ENCODE data around the gene PIPOX. TPM values are rescaled to one million over a fixed set of nuclear protein-coding genes. Genes with fewer than 3 reads are reported as not detected.

Gene PIPOX
- total RNA-seq, 1 donor from 2014 or later, result 2.8 TPM

- H3K36me3 Mint-ChIP-seq (ENCODE audit: low read depth), result no peaks in the 10 kb centered on the region
Measured at GRCh38 chr17:29045026-29045425, 2.1 kb downstream of the PIPOX start.

GRCh38 chr17:29045734-29046472 is 3.0 kb downstream of the PIPOX start:
- H3K27ac Mint-ChIP-seq, result no peak overlapping the region
- intact Hi-C loops (cut with micrococcal nuclease), result no loop called here
- DNase-seq (ENCODE audit: low spot score), result no peak
- H3K9me3 Mint-ChIP-seq, result no peaks in the 10 kb centered on the region
- H3K27me3 Mint-ChIP-seq (ENCODE audit: low read depth), result peaks cover 16% of the 10 kb centered on the region
- no peak overlapping the region for H3K4me3 Mint-ChIP-seq (ENCODE audit: low read depth)
- H3K36me3 Mint-ChIP-seq (ENCODE audit: low read depth), result no peaks in the 10 kb centered on the region
- peaks cover 5% of the 10 kb centered on the region for H3K4me1 Mint-ChIP-seq (ENCODE audit: low read depth)

More at GRCh38 chr17:29045026-29045425, 2.1 kb downstream of the PIPOX start:
- no peak for DNase-seq (ENCODE audit: low spot score)
- Mint-ChIP-seq H3K4me1 (ENCODE audit: low read depth) (peaks cover 5% of the 10 kb centered on the region), H3K27me3 (ENCODE audit: low read depth) (peaks cover 16% of the 10 kb centered on the region), H3K9me3 (no peaks in the 10 kb centered on the region), H3K27ac (no peak overlapping the region), H3K4me3 (ENCODE audit: low read depth) (no peak overlapping the region)
- intact Hi-C loops (cut with micrococcal nuclease), result no loop called here

- Mint-ChIP-seq H3K4me1 (ENCODE audit: low read depth) (peaks cover 5% of the 10 kb centered on the region), H3K27me3 (ENCODE audit: low read depth) (peaks cover 16% of the 10 kb centered on the region), H3K36me3 (ENCODE audit: low read depth) (no peaks in the 10 kb centered on the region), H3K9me3 (no peaks in the 10 kb centered on the region), H3K4me3 (ENCODE audit: low read depth) (no peak overlapping the region), H3K27ac (no peak overlapping the region)
- intact Hi-C loops (cut with micrococcal nuclease), result no loop called here
- DNase-seq (ENCODE audit: low spot score), result no peak
Measured at GRCh38 chr17:29046473-29046839, 3.5 kb downstream of the PIPOX start.

- no peak for DNase-seq (ENCODE audit: low spot score)
- Mint-ChIP-seq H3K27ac (no peak overlapping the region), H3K9me3 (no peaks in the 10 kb centered on the region), H3K4me1 (ENCODE audit: low read depth) (peaks cover 2% of the 10 kb centered on the region), H3K36me3 (ENCODE audit: low read depth) (no peaks in the 10 kb centered on the region), H3K4me3 (ENCODE audit: low read depth) (no peak overlapping the region), H3K27me3 (ENCODE audit: low read depth) (peaks cover 16% of the 10 kb centered on the region)
- intact Hi-C loops (cut with micrococcal nuclease), result no loop called here
Measured at GRCh38 chr17:29048440-29049368, 5.8 kb downstream of the PIPOX start.

- H3K27ac Mint-ChIP-seq, result no peak overlapping the region
- intact Hi-C loops (cut with micrococcal nuclease), result no loop called here
- H3K36me3 Mint-ChIP-seq (ENCODE audit: low read depth), result no peaks in the 10 kb centered on the region
- peaks cover 16% of the 10 kb centered on the region for H3K27me3 Mint-ChIP-seq (ENCODE audit: low read depth)
- peaks cover 2% of the 10 kb centered on the region for H3K4me1 Mint-ChIP-seq (ENCODE audit: low read depth)
- H3K9me3 Mint-ChIP-seq, result no peaks in the 10 kb centered on the region
- H3K4me3 Mint-ChIP-seq (ENCODE audit: low read depth), result no peak overlapping the region
- no peak for DNase-seq (ENCODE audit: low spot score)
Measured at GRCh38 chr17:29049541-29050145, 6.7 kb downstream of the PIPOX start.

GRCh38 chr17:29050176-29050575 is 7.2 kb downstream of the PIPOX start:
- Mint-ChIP-seq H3K36me3 (ENCODE audit: low read depth) (no peaks in the 10 kb centered on the region), H3K4me3 (ENCODE audit: low read depth) (no peak overlapping the region), H3K27ac (no peak overlapping the region), H3K4me1 (ENCODE audit: low read depth) (peaks cover 2% of the 10 kb centered on the region), H3K27me3 (ENCODE audit: low read depth) (peaks cover 16% of the 10 kb centered on the region), H3K9me3 (no peaks in the 10 kb centered on the region)
- intact Hi-C loops (cut with micrococcal nuclease), result no loop called here
- DNase-seq (ENCODE audit: low spot score), result no peak

- Mint-ChIP-seq H3K27ac (no peak overlapping the region), H3K9me3 (no peaks in the 10 kb centered on the region), H3K4me1 (ENCODE audit: low read depth) (peaks cover under 1% of the 10 kb centered on the region), H3K27me3 (ENCODE audit: low read depth) (peaks cover 16% of the 10 kb centered on the region), H3K36me3 (ENCODE audit: low read depth) (no peaks in the 10 kb centered on the region), H3K4me3 (ENCODE audit: low read depth) (no peak overlapping the region)
- no peak for DNase-seq (ENCODE audit: low spot score)
- intact Hi-C loops (cut with micrococcal nuclease), result no loop called here
Measured at GRCh38 chr17:29051194-29051593, 8.3 kb downstream of the PIPOX start.

- DNase-seq (ENCODE audit: low spot score), result no peak
- peaks cover 13% of the 10 kb centered on the region for H3K27me3 Mint-ChIP-seq (ENCODE audit: low read depth)
- H3K4me3 Mint-ChIP-seq (ENCODE audit: low read depth), result no peak overlapping the region
- H3K4me1 Mint-ChIP-seq (ENCODE audit: low read depth), result no peaks in the 10 kb centered on the region
- intact Hi-C loops (cut with micrococcal nuclease), result no loop called here
- no peaks in the 10 kb centered on the region for H3K9me3 Mint-ChIP-seq
- H3K27ac Mint-ChIP-seq, result no peak overlapping the region
- H3K36me3 Mint-ChIP-seq (ENCODE audit: low read depth), result no peaks in the 10 kb centered on the region
Measured at GRCh38 chr17:29051731-29052130, 8.8 kb downstream of the PIPOX start.

GRCh38 chr17:29054835-29055234 is 11.9 kb downstream of the PIPOX start:
- no peaks in the 10 kb centered on the region for H3K36me3 Mint-ChIP-seq (ENCODE audit: low read depth)

GRCh38 chr17:29057361-29057760 is 14.4 kb downstream of the PIPOX start:
- no peaks in the 10 kb centered on the region for H3K27me3 Mint-ChIP-seq (ENCODE audit: low read depth)
- no peaks in the 10 kb centered on the region for H3K4me1 Mint-ChIP-seq (ENCODE audit: low read depth)
- intact Hi-C loops (cut with micrococcal nuclease), result no loop called here
- no peak overlapping the region for H3K27ac Mint-ChIP-seq
- H3K36me3 Mint-ChIP-seq (ENCODE audit: low read depth), result no peaks in the 10 kb centered on the region
- DNase-seq (ENCODE audit: low spot score), result no peak
- no peak overlapping the region for H3K4me3 Mint-ChIP-seq (ENCODE audit: low read depth)
- H3K9me3 Mint-ChIP-seq, result no peaks in the 10 kb centered on the region

More at GRCh38 chr17:29054835-29055234, 11.9 kb downstream of the PIPOX start:
- no peak for DNase-seq (ENCODE audit: low spot score)
- H3K4me1 Mint-ChIP-seq (ENCODE audit: low read depth), result no peaks in the 10 kb centered on the region
- no peaks in the 10 kb centered on the region for H3K9me3 Mint-ChIP-seq
- H3K27ac Mint-ChIP-seq, result no peak overlapping the region
- H3K27me3 Mint-ChIP-seq (ENCODE audit: low read depth), result peaks cover 2% of the 10 kb centered on the region
- intact Hi-C loops (cut with micrococcal nuclease), result no loop called here
- no peak overlapping the region for H3K4me3 Mint-ChIP-seq (ENCODE audit: low read depth)

- H3K9me3 Mint-ChIP-seq, result no peaks in the 10 kb centered on the region
- H3K4me1 Mint-ChIP-seq (ENCODE audit: low read depth), result no peaks in the 10 kb centered on the region
- H3K36me3 Mint-ChIP-seq (ENCODE audit: low read depth), result no peaks in the 10 kb centered on the region
Measured at GRCh38 chr17:29058391-29058790, 15.4 kb downstream of the PIPOX start.

GRCh38 chr17:29059281-29059680 is 16.3 kb downstream of the PIPOX start:
- intact Hi-C loops (cut with micrococcal nuclease), result no loop called here
- H3K27ac Mint-ChIP-seq, result no peak overlapping the region
- no peak for DNase-seq (ENCODE audit: low spot score)
- no peaks in the 10 kb centered on the region for H3K4me1 Mint-ChIP-seq (ENCODE audit: low read depth)
- H3K27me3 Mint-ChIP-seq (ENCODE audit: low read depth), result no peaks in the 10 kb centered on the region
- H3K36me3 Mint-ChIP-seq (ENCODE audit: low read depth), result no peaks in the 10 kb centered on the region
- H3K9me3 Mint-ChIP-seq, result no peaks in the 10 kb centered on the region
- no peak overlapping the region for H3K4me3 Mint-ChIP-seq (ENCODE audit: low read depth)

More at GRCh38 chr17:29058391-29058790, 15.4 kb downstream of the PIPOX start:
- no peak overlapping the region for H3K4me3 Mint-ChIP-seq (ENCODE audit: low read depth)
- intact Hi-C loops (cut with micrococcal nuclease), result no loop called here
- no peak for DNase-seq (ENCODE audit: low spot score)
- no peak overlapping the region for H3K27ac Mint-ChIP-seq
- no peaks in the 10 kb centered on the region for H3K27me3 Mint-ChIP-seq (ENCODE audit: low read depth)

- no peak overlapping the region for H3K4me3 Mint-ChIP-seq (ENCODE audit: low read depth)
- no peaks in the 10 kb centered on the region for H3K9me3 Mint-ChIP-seq
- H3K27ac Mint-ChIP-seq, result no peak overlapping the region
- no peaks in the 10 kb centered on the region for H3K36me3 Mint-ChIP-seq (ENCODE audit: low read depth)
- intact Hi-C loops (cut with micrococcal nuclease), result no loop called here
- no peak for DNase-seq (ENCODE audit: low spot score)
- H3K27me3 Mint-ChIP-seq (ENCODE audit: low read depth), result no peaks in the 10 kb centered on the region
- H3K4me1 Mint-ChIP-seq (ENCODE audit: low read depth), result no peaks in the 10 kb centered on the region
Measured at GRCh38 chr17:29060475-29060874, 17.5 kb downstream of the PIPOX start.
